HL-60 (cell line): ENCODE results near the gene GOLPH3.

Experiments
- DNase-seq, 2 experiments: peaks; one replicate each; pipeline ENCODE4 v3.0.0-alpha.2; 2010 to 2020; ENCODE audit warnings: low read depth in 1 of 2, low spot score in 1 of 2
- H3K27ac ChIP-seq: fragments of 250-450 bp; sonication (Bioruptor Pico); replicated peaks from 2 replicates; pipeline ENCODE4 v1.5.1; 2020; ENCODE audit warnings: mild to moderate bottlenecking, moderate library complexity
- H3K27me3 ChIP-seq: fragments of 250-450 bp; sonication (Bioruptor Pico); 2 replicates; pipeline ENCODE4 v1.5.1; 2021; ENCODE audit warnings: mild to moderate bottlenecking, moderate library complexity; ENCODE audit not compliant: insufficient read depth, poor library complexity, severe bottlenecking
- H3K4me3 ChIP-seq: replicated peaks from 2 replicates; pipeline ENCODE4 v1.5.1; 2011; ENCODE audit warnings: mild to moderate bottlenecking, control low read depth, low read length; ENCODE audit not compliant: insufficient read depth
- GABPA ChIP-seq: IDR thresholded peaks from 2 replicates; pipeline ENCODE4 v1.6.1; 2012; ENCODE audit warnings: low read depth
- POLR2AphosphoS5 ChIP-seq: IDR thresholded peaks from 2 replicates; pipeline ENCODE4 v1.6.1; 2012; ENCODE audit warnings: low read depth
- SPI1 ChIP-seq: IDR thresholded peaks from 2 replicates; pipeline ENCODE4 v1.6.1; 2012; ENCODE audit warnings: low read depth, mild to moderate bottlenecking, borderline replicate concordance
- TF ChIP-seq, protein P1 (sequence below): IDR thresholded peaks from 2 replicates; pipeline ENCODE4 v1.6.1; 2012; ENCODE audit warnings: low read depth; ENCODE audit not compliant: insufficient replicate concordance
- TF ChIP-seq, protein P2 (sequence below): IDR thresholded peaks from one replicate; pipeline ENCODE4 v1.5.1; 2011; ENCODE audit warnings: low read length, control low read depth, inconsistent platforms; ENCODE audit not compliant: insufficient read depth

GOLPH3 gene

GRCh38 chr5:32132757-32133156 is 41.4 kb downstream of the GOLPH3 start:
- TF ChIP-seq, protein P1, sequence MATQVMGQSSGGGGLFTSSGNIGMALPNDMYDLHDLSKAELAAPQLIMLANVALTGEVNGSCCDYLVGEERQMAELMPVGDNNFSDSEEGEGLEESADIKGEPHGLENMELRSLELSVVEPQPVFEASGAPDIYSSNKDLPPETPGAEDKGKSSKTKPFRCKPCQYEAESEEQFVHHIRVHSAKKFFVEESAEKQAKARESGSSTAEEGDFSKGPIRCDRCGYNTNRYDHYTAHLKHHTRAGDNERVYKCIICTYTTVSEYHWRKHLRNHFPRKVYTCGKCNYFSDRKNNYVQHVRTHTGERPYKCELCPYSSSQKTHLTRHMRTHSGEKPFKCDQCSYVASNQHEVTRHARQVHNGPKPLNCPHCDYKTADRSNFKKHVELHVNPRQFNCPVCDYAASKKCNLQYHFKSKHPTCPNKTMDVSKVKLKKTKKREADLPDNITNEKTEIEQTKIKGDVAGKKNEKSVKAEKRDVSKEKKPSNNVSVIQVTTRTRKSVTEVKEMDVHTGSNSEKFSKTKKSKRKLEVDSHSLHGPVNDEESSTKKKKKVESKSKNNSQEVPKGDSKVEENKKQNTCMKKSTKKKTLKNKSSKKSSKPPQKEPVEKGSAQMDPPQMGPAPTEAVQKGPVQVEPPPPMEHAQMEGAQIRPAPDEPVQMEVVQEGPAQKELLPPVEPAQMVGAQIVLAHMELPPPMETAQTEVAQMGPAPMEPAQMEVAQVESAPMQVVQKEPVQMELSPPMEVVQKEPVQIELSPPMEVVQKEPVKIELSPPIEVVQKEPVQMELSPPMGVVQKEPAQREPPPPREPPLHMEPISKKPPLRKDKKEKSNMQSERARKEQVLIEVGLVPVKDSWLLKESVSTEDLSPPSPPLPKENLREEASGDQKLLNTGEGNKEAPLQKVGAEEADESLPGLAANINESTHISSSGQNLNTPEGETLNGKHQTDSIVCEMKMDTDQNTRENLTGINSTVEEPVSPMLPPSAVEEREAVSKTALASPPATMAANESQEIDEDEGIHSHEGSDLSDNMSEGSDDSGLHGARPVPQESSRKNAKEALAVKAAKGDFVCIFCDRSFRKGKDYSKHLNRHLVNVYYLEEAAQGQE = no peak
- TF ChIP-seq GABPA (no peak), SPI1 (no peak), POLR2AphosphoS5 (no peak)
- TF ChIP-seq, protein P2, sequence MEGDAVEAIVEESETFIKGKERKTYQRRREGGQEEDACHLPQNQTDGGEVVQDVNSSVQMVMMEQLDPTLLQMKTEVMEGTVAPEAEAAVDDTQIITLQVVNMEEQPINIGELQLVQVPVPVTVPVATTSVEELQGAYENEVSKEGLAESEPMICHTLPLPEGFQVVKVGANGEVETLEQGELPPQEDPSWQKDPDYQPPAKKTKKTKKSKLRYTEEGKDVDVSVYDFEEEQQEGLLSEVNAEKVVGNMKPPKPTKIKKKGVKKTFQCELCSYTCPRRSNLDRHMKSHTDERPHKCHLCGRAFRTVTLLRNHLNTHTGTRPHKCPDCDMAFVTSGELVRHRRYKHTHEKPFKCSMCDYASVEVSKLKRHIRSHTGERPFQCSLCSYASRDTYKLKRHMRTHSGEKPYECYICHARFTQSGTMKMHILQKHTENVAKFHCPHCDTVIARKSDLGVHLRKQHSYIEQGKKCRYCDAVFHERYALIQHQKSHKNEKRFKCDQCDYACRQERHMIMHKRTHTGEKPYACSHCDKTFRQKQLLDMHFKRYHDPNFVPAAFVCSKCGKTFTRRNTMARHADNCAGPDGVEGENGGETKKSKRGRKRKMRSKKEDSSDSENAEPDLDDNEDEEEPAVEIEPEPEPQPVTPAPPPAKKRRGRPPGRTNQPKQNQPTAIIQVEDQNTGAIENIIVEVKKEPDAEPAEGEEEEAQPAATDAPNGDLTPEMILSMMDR = no peak
- no peak for DNase-seq
- Histone ChIP-seq H3K27ac (no peak overlapping the region), H3K27me3 (no peaks in the 10 kb centered on the region), H3K4me3 (no peak overlapping the region)

- no peak for DNase-seq
- TF ChIP-seq SPI1 (no peak), POLR2AphosphoS5 (no peak), GABPA (no peak)
- TF ChIP-seq, protein P1 = no peak
- TF ChIP-seq, protein P2 = no peak
- Histone ChIP-seq H3K27ac (no peak overlapping the region), H3K27me3 (no peaks in the 10 kb centered on the region), H3K4me3 (no peak overlapping the region)
Observed at GRCh38 chr5:32131604-32132003, 42.5 kb downstream of the GOLPH3 start.

GRCh38 chr5:32130865-32131264 is 43.3 kb downstream of the GOLPH3 start:
- no peak for TF ChIP-seq GABPA
- no peak for TF ChIP-seq SPI1
- TF ChIP-seq, protein P1 = no peak
- TF ChIP-seq, protein P2 = no peak
- no peak for TF ChIP-seq POLR2AphosphoS5

More at GRCh38 chr5:32130865-32131264, 43.3 kb downstream of the GOLPH3 start:
- H3K4me3 ChIP-seq = no peak overlapping the region
- DNase-seq = no peak
- H3K27me3 ChIP-seq = no peaks in the 10 kb centered on the region
- no peak overlapping the region for H3K27ac ChIP-seq
